GM21390 (cell line): ENCODE measurements around the gene HOXA11.

Experiments
- ATAC-seq: cut with Tn5 transposase; IDR thresholded peaks from one replicate; pipeline ENCODE4 v1.9.1; 2021; ENCODE audit not compliant: unreplicated experiment

The HOXA11 gene

DNA sequence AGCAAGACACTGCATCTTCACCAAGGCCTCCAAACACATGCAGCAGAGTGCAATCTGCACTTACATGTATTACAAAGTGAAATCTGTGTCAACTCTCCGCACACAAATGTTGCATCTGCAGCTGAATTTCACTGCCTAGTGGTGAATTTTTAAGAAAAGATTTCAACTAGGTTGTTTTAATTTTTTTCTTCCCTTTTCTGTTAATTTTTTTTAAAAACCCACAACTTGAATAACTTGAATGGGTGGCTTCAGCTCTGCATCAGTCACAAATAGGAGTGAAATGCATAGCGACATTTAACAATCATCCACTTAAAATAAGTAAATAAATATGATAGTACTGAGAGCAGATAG, 8.9 kb upstream of the HOXA11 start:
- no peak for ATAC-seq

DNA sequence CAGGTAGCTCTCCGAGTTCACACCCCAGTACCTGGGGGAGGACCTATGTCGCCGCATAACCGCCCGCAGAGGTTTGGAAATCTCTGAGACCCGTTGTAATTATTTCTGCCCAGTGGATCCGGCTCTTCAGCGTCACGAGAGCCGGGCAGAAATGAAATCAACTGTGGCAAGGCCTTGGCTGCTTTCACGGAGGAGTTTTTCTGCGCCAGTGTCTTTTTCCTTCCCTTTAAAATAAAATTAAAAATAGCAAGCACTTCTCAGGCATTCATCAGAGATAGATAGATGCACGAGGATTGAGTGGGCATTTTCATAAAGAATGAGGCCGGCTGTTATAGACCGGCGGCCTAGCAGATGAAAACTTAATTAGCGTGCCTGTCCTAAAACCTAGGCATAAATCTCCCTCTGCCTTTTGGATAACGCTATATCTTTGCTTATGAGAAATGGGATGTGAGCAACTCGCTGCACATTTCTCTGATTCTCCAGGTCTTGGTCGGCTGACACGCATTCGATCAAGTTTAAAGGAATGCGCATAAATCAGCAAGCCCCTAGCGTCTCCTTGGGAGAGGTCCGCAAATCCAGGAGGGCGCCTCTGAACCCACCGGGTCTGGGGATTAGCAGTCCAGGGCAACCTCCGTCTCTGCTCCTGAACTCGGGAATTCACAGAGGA, 8.4 kb upstream of the HOXA11 start:
- ATAC-seq = no peak

DNA sequence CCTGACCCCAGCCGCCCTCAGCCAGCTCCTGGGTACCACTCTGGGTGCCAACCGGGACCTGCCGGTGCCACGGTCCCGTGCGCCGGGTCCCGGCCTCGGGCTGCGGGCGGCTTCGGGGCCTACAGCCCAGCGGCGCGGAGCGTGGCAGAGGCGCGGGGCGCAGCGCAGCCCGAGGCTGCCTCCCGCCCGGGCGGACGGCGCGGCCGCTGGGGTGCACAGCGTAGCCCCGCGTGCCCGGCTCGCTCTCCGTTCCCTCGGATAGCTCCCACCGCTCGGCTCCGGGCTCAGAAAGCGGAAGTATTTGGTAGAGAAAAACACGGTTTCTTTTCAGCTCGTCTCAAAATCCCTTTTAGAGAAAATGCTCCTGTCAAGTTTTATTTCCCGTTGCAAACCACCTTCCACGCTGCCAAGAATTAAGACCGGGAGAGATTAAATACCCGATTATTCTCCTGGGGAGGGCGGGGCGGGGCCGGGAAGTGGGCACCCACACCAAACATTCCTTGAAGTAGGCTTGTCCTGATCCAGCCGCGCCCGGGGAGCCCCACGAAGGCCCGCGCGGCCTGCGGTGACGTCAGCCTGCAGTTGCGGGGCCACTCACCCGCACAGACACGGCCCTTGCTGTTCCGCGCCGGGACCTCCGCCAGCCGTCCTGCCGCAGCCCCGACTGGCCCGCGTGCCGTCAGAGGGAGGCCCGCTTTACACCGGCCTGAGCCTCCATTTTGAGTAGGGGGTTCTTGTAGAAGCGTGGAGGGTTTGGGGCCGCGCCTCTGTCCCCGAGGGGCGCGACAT, 7.7 kb upstream of the HOXA11 start:
- ATAC-seq = no peak

- ATAC-seq = no peak
Measured at GRCh38 chr7:27191833-27192545, 7.0 kb upstream of the HOXA11 start.

GRCh38 chr7:27191161-27191731, 6.2 kb upstream of the HOXA11 start:
- no peak for ATAC-seq

DNA sequence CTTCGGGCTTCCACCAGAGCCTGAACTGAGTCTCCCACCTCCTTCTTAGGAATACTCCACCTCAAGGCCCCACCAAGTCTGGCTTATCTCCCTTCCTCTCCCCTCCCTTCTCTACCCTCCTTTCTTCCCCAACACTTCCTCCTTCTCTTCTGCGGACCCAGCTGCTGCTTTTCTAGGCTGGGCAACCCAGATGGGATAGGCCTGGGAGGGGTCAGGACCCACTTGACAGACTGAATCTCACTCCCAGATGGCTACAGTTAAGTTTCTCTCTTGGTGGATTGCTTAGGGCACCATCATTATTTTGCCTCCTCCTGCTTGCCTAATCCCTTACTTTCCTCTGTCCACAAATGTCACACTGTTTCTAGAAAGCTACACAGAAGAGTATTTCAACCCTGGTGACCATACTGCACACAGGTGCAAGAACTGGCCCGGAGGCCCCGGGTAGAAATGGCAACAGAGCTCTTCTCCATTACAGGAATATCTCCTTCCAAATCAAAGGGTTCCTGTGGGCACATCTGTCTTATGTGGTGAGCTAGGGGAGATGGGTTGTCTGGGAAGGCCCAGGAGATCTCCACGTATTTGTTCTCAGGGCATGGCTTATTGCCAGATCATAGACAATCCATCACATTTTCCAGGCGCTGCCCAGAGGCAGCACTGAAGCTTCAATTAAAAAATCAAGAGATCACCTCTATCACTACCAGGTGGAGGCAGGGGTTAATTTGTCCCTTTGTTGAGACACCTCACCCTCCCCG, 5.1 kb upstream of the HOXA11 start:
- no peak for ATAC-seq

DNA sequence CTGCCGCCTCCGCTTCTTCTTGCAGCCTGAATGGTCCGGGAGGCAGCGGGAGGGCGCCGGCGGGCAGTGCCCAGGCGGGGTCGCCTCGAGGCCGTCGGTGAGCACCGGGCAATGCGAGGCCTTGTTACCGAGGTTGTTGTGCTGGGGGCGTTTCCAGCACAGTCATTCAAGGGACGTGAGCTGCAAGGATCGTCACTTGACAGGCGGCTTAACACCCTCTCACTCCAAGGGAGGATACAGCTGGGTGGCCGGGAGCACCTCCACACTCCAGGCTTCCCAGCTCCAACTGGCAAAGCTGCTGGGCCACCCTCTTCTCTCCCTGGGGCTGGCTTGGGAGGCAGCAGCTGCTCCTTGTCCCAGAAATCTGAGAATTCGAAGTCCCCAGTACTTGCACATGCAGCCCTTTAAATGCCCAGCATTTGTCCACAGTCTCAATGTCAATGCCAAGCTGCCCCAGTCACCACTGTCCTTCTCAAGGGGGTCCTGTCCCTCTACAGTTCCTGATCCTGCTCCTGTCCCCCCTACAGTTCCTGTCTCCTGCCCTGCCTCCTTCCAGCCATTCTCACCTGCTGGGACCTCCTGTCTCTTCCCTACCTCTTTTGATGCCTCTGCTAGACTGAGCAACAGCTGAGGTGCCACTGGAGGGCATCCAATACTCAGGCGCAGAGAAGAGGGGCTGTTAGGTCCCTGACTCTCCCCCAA, 4.4 kb upstream of the HOXA11 start:
- ATAC-seq = no peak

GRCh38 chr7:27188386-27189294, 3.6 kb upstream of the HOXA11 start:
- ATAC-seq = no peak

DNA sequence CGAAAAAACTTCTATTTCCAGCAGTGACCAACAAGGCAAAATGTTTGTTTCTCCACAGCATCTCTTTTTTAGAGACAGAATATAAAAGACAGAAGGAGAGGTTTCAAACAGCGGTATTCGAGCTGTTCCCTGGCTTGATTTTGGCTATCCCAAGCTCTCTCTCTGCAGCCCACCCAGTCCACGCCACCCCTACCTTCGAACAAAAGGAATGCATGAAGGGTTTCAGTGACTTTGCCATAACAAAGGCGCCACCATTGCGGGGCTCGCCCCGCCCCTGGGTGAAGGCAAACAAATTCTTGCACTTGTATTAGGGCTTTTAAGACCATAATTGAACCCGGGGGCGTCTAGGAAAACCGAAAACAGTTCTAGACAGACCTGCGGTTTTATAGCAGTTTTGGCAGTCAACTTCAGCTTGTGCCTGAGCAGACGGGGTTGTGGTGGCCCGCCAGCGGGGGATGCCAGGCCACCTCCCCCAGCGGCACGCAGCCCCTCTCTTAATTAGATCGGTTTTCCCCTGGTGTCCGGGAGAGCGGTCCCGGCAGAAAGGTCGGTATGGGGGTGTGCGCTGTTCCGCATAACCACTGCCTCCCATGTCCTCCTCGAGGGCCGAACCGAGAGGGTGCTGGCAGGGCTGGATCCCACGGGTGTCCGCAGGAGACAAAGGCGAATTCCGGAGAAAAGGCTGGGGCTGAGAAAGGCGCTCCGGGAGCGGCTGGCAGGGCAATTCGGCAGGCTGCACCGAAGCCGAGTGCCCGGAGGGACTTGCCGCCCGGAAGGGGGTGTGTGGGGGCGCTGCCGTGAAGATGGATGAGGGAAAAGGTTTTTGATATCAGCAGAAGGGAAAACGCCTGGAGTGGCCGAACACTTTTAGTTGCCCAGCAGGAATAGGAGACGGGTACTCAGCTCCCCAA, 2.7 kb upstream of the HOXA11 start:
- no peak for ATAC-seq

DNA sequence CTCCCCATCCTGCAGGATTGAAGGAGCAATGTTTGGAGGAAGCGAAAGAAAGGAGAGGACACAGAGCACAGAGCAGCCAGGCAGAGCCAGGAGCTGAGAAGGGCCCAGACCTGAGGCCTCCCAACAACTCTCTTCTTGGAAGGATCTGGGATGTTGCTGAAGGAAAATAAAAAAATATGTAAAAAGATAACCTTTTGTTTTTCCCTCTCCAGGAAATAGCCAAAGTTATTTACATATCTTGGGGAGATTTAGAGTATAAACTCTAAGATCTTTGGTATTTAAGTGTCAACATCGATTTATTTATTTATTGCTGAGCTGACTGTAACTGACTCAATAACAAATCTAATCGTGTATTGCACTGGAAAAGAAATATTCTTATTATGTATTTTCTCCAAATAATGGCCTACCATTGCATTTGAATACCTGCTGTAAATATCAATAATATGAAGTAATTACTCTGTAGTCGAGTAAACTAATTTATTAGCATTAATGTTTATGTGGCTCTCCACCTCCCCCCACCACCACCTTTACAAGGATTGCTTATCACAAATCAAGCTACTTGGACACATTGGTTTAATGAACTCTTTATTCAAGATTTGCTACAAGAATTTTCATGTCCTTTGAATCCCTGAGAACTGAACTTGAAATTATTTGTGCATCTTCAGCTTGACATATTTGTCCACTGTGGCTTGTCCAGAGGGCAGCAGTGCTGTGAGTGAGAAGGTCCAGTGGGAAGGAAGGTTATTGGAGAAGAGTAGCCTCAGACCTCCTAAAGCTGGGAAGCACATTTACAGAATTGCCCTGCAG, 1.8 kb upstream of the HOXA11 start:
- ATAC-seq = no peak

GRCh38 chr7:27185854-27186667, 1.0 kb upstream of the HOXA11 start:
- ATAC-seq = no peak

DNA sequence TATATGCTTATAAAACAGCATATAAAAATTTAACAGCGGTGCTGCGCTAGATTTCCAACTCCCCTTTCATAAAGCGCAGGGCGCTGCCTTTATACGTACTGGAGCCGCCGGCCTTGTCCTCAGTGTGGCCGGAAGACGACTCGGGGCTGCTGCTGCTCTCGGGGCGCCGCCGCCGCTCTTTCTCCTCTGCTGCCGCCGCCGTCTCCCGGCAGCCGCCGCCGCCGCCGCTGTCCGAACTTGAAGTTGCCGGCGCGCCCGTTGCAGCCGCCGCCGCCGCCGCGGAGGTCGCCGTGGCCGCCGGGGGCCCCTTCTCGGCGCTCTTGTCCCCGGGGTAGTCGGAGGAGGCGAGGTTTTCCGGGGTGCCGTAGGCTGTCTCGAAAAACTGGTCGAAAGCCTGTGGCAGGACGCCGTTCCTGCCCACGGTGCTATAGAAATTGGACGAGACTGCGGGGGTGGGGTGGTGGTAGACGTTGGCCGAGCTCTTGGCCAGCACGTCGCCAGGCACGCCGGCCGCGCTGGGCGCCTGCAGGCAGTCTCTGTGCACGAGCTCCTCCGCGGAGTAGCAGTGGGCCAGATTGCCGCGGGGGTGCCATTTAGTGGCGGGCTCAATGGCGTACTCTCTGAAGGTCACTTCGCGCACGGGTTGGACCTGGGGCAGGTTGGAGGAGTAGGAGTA, 557 bp downstream of the HOXA11 start:
- ATAC-seq = no peak

GRCh38 chr7:27183682-27184336, 1.2 kb downstream of the HOXA11 start:
- ATAC-seq = no peak

DNA sequence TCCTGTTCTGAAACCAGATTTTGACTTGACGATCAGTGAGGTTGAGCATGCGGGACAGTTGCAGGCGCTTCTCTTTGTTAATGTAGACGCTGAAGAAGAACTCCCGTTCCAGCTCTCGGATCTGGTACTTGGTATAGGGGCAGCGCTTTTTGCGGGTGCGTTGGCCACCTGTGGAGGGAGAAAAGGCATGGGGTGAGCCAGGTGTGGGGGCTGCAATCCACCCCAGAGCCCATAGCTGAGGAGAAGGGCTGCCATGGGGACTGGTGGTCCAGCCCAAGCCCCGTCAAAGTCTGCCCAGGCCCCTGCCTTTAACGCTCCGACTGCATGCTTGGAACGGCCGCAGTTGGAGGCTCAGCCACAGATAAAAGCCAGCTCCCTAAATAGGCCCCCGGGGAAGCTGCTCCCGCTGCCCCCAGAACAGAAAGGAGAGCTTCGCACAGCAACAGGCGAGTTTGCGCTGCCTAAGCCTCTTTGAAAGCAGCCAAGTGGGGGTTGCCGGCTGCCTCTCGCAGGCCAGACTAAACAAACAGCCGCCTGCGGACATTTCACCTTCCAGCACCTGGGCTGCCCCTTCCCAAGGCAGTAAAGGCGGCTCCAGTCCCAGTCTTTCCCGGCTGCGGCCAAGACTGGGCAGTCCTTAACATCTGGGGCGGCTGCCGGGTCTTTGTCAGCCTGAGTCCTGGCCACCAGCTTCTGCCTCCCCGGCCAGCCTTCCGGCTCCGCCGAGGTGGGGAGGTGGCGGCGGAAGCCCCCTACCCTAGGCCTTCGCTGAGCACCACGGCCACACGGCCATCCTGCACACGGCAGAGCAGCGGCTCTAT, 2.0 kb downstream of the HOXA11 start:
- ATAC-seq = no peak
